HG02981 (cell line): ENCODE results near the gene LAMA5.
A peak's percentile ranks its signal among the peaks of the same experiment; 100 is the strongest.

ENCODE experiments used
- ATAC-seq: cut with Tn5 transposase; IDR thresholded peaks from one replicate; pipeline ENCODE4 v1.9.1; 2021; ENCODE audit warnings: mild to moderate bottlenecking, moderate library complexity; ENCODE audit not compliant: unreplicated experiment

The LAMA5 gene

GRCh38 chr20:62306414-62307187 is 60.5 kb downstream of the LAMA5 start:
- ATAC-seq, result no peak

- ATAC-seq, result no peak
Measured at GRCh38 chr20:62305765-62306413, 61.2 kb downstream of the LAMA5 start.

- no peak for ATAC-seq
Measured at GRCh38 chr20:62305149-62305764, 61.9 kb downstream of the LAMA5 start.

GRCh38 chr20:62304331-62305148 is 62.6 kb downstream of the LAMA5 start:
- no peak for ATAC-seq

GRCh38 chr20:62303340-62304226 is 63.5 kb downstream of the LAMA5 start:
- peak; percentile 5 for ATAC-seq

GRCh38 chr20:62303062-62303339 is 64.1 kb downstream of the LAMA5 start:
- ATAC-seq, result no peak

- ATAC-seq, result peak; percentile 78
Measured at GRCh38 chr20:62302341-62303061, 64.6 kb downstream of the LAMA5 start, which contains the start of gene ADRM1. Gene ADRM1, plus strand, starts transcription at chr20:62302997. Its CDS starts 572 bp downstream, at chr20:62303569.

GRCh38 chr20:62301773-62302340 is 65.3 kb downstream of the LAMA5 start:
- peak; percentile 30 for ATAC-seq

GRCh38 chr20:62301111-62301668 is 65.9 kb downstream of the LAMA5 start:
- no peak for ATAC-seq

- no peak for ATAC-seq
Measured at GRCh38 chr20:62300319-62300718, 66.8 kb downstream of the LAMA5 start.

GRCh38 chr20:62299666-62300236 is 67.4 kb downstream of the LAMA5 start:
- ATAC-seq, result no peak

GRCh38 chr20:62298577-62299249 is 68.4 kb downstream of the LAMA5 start:
- no peak for ATAC-seq

- ATAC-seq, result no peak
Measured at GRCh38 chr20:62297449-62298227, 69.5 kb downstream of the LAMA5 start.

- ATAC-seq, result no peak
Measured at GRCh38 chr20:62296724-62297448, 70.2 kb downstream of the LAMA5 start.

- no peak for ATAC-seq
Measured at GRCh38 chr20:62294516-62294915, 72.6 kb downstream of the LAMA5 start.

GRCh38 chr20:62293946-62294345 is 73.2 kb downstream of the LAMA5 start:
- no peak for ATAC-seq
